Measurements from ENCODE around the gene LMNA. TPM values are rescaled to one million over a fixed set of nuclear protein-coding genes. Genes with fewer than 3 reads are reported as not detected.

Gene LMNA
- total and polyA plus RNA-seq, 4 donors, result 60.4 to 160 (median 97.2) TPM

- Histone ChIP-seq H3K27ac (ENCODE audit: low read depth in 1 of 2, low read length in 2 of 2) (no peak overlapping the region), H3K4me1 (ENCODE audit: control insufficient read depth in 4 of 4, insufficient read depth in 4 of 4, low read length in 3 of 4) (peaks cover 0 to 10% (median 5%) of the 10 kb centered on the region in 4 donors)
- WGBS, result 95% methylated on average over 3 of the region's 3 CpGs
Observed at GRCh38 chr1:156108057-156108456, 6.5 kb upstream of the LMNA start.

GRCh38 chr1:156108664-156109241 lies 5.8 kb upstream of the LMNA start:
- H3K27ac ChIP-seq (ENCODE audit: low read depth in 1 of 2, low read length in 2 of 2), result no peak overlapping the region
- no peaks in the 10 kb centered on the region for H3K36me3 ChIP-seq (ENCODE audit: control insufficient read depth in 4 of 4, insufficient read depth in 3 of 4, low read depth in 1 of 4, low read length in 3 of 4)
- no peak overlapping the region for H3K9ac ChIP-seq (ENCODE audit: low read depth in 1 of 2, low read length in 2 of 2)
- no peaks in the 10 kb centered on the region for H3K9me3 ChIP-seq (ENCODE audit: control insufficient read depth in 4 of 4, low read length in 3 of 4)
- no peak overlapping the region for H3K4me3 ChIP-seq (ENCODE audit: low read depth in 1 of 3, low read length in 3 of 3)
- no peaks in the 10 kb centered on the region for H3K27me3 ChIP-seq (ENCODE audit: control insufficient read depth in 4 of 4, insufficient read depth in 4 of 4, low read length in 3 of 4)
- 94% methylated on average over 6 of the region's 6 CpGs for WGBS
- TF ChIP-seq, protein P1, sequence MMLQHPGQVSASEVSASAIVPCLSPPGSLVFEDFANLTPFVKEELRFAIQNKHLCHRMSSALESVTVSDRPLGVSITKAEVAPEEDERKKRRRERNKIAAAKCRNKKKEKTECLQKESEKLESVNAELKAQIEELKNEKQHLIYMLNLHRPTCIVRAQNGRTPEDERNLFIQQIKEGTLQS (IDR thresholded peaks at IDR 0.05), result no peak
- TF ChIP-seq, protein P2, sequence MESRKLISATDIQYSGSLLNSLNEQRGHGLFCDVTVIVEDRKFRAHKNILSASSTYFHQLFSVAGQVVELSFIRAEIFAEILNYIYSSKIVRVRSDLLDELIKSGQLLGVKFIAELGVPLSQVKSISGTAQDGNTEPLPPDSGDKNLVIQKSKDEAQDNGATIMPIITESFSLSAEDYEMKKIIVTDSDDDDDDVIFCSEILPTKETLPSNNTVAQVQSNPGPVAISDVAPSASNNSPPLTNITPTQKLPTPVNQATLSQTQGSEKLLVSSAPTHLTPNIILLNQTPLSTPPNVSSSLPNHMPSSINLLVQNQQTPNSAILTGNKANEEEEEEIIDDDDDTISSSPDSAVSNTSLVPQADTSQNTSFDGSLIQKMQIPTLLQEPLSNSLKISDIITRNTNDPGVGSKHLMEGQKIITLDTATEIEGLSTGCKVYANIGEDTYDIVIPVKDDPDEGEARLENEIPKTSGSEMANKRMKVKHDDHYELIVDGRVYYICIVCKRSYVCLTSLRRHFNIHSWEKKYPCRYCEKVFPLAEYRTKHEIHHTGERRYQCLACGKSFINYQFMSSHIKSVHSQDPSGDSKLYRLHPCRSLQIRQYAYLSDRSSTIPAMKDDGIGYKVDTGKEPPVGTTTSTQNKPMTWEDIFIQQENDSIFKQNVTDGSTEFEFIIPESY (IDR thresholded peaks at IDR 0.05), result no peak
- no peak for TF ChIP-seq SP1 (IDR thresholded peaks at IDR 0.05)
- TF ChIP-seq EGR1 (IDR thresholded peaks at IDR 0.05; ENCODE audit: low read depth in 2 of 2), result no peak
- TF ChIP-seq YY1 (IDR thresholded peaks at IDR 0.05), result no peak
- no peak for TF ChIP-seq FOXA2 (IDR thresholded peaks at IDR 0.05)
- TF ChIP-seq REST (IDR thresholded peaks at IDR 0.05), result no peak
- no peak for TF ChIP-seq NR2F2 (IDR thresholded peaks at IDR 0.05)
- TF ChIP-seq TAF1 (conservative IDR thresholded peaks at IDR 0.05), result no peak
- no peak for TF ChIP-seq RAD21 (IDR thresholded peaks at IDR 0.05)
- no peak for TF ChIP-seq HNF4A (conservative IDR thresholded peaks at IDR 0.05)
- no peak for TF ChIP-seq JUND (IDR thresholded peaks at IDR 0.05)
- TF ChIP-seq FOXA1 (IDR thresholded peaks at IDR 0.05), result no peak
- TF ChIP-seq RXRA (IDR thresholded peaks at IDR 0.05), result no peak
- peaks cover 0 to 10% (median 4%) of the 10 kb centered on the region in 4 donors for H3K4me1 ChIP-seq (ENCODE audit: control insufficient read depth in 4 of 4, insufficient read depth in 4 of 4, low read length in 3 of 4)
- DNase-seq (ENCODE audit: low spot score), result no peak

More at GRCh38 chr1:156108057-156108456, 6.5 kb upstream of the LMNA start:
- Histone ChIP-seq H3K27me3 (ENCODE audit: control insufficient read depth in 4 of 4, insufficient read depth in 4 of 4, low read length in 3 of 4) (no peaks in the 10 kb centered on the region), H3K4me3 (ENCODE audit: low read depth in 1 of 3, low read length in 3 of 3) (no peak overlapping the region), H3K9me3 (ENCODE audit: control insufficient read depth in 4 of 4, low read length in 3 of 4) (no peaks in the 10 kb centered on the region), H3K9ac (ENCODE audit: low read depth in 1 of 2, low read length in 2 of 2) (no peak overlapping the region), H3K36me3 (ENCODE audit: control insufficient read depth in 4 of 4, insufficient read depth in 3 of 4, low read depth in 1 of 4, low read length in 3 of 4) (no peaks in the 10 kb centered on the region)
- DNase-seq (ENCODE audit: low spot score), result no peak
- TF ChIP-seq REST (IDR thresholded peaks at IDR 0.05), result no peak
- no peak for TF ChIP-seq HNF4G (IDR thresholded peaks at IDR 0.05)
- TF ChIP-seq SP1 (IDR thresholded peaks at IDR 0.05), result no peak
- TF ChIP-seq, protein P2 (IDR thresholded peaks at IDR 0.05), result no peak

Measured in liver (tissue), 9 donors.